H9 (cell line): ENCODE measurements around the gene DIP2C. TPM values are rescaled to one million over a fixed set of nuclear protein-coding genes. Genes with fewer than 3 reads are reported as not detected.

ENCODE experiments used
- DNase-seq: peaks from one replicate; pipeline ENCODE4 v3.0.0-alpha.2; 2017
- H2AFZ ChIP-seq: one replicate; pipeline ENCODE4 v1.6.1; 2013; ENCODE audit warnings: mild to moderate bottlenecking, low read length, control low read depth, moderate library complexity
- H2AK5ac ChIP-seq: 2 replicates; pipeline ENCODE4 v1.6.1; 2013; ENCODE audit warnings: low read length, control low read depth, mixed read lengths; ENCODE audit not compliant: insufficient read length
- H2BK120ac ChIP-seq: one replicate; pipeline ENCODE4 v1.6.1; 2013; ENCODE audit warnings: low read depth, mild to moderate bottlenecking, low read length, control low read depth, inconsistent platforms; ENCODE audit not compliant: poor library complexity, severe bottlenecking
- H2BK12ac ChIP-seq: 2 replicates; pipeline ENCODE4 v1.6.1; 2013; ENCODE audit warnings: low read length, control low read depth, mixed read lengths, low read depth; ENCODE audit not compliant: insufficient read length
- H2BK15ac ChIP-seq: 2 replicates; pipeline ENCODE4 v1.6.1; 2013; ENCODE audit warnings: low read depth, low read length, control low read depth
- H2BK20ac ChIP-seq: one replicate; pipeline ENCODE4 v1.6.1; 2013; ENCODE audit warnings: low read depth, mild to moderate bottlenecking, low read length, control low read depth, inconsistent platforms; ENCODE audit not compliant: poor library complexity, severe bottlenecking
- H2BK5ac ChIP-seq: 2 replicates; pipeline ENCODE4 v1.6.1; 2013; ENCODE audit warnings: low read length, control low read depth, mixed read lengths; ENCODE audit not compliant: insufficient read length
- H3K14ac ChIP-seq: 2 replicates; pipeline ENCODE4 v1.6.1; 2013; ENCODE audit warnings: low read length, control low read depth; ENCODE audit not compliant: insufficient read depth
- H3K18ac ChIP-seq: 2 replicates; pipeline ENCODE4 v1.6.1; 2013; ENCODE audit warnings: low read depth, mild to moderate bottlenecking, mixed read lengths, low read length, control low read depth; ENCODE audit not compliant: insufficient read length
- H3K23ac ChIP-seq: 2 replicates; pipeline ENCODE4 v1.6.1; 2013; ENCODE audit warnings: low read length, control low read depth, mixed read lengths, low read depth; ENCODE audit not compliant: insufficient read length
- H3K23me2 ChIP-seq: 2 replicates; pipeline ENCODE4 v1.6.1; 2013; ENCODE audit warnings: low read depth, mild to moderate bottlenecking, mixed read lengths, low read length, control low read depth; ENCODE audit not compliant: insufficient read length, poor library complexity, severe bottlenecking
- H3K27ac ChIP-seq: 2 replicates; pipeline ENCODE4 v1.5.1; 2013; ENCODE audit warnings: low read length, control low read depth, mixed read lengths, low read depth; ENCODE audit not compliant: insufficient read length
- H3K27me3 ChIP-seq: 2 replicates; pipeline ENCODE4 v1.6.1; 2013; ENCODE audit warnings: low read length, control low read depth, inconsistent platforms; ENCODE audit not compliant: insufficient read depth
- H3K4ac ChIP-seq: 2 replicates; pipeline ENCODE4 v1.6.1; 2013; ENCODE audit warnings: low read depth, mild to moderate bottlenecking, control low read depth, inconsistent platforms, low read length, moderate library complexity
- H3K4me1 ChIP-seq: 2 replicates; pipeline ENCODE4 v1.6.1; 2013; ENCODE audit warnings: low read length, control low read depth, inconsistent platforms; ENCODE audit not compliant: insufficient read depth
- H3K4me2 ChIP-seq: 2 replicates; pipeline ENCODE4 v1.6.1; 2013; ENCODE audit warnings: low read length, control low read depth, mixed read lengths; ENCODE audit not compliant: insufficient read length, insufficient read depth
- H3K56ac ChIP-seq: 2 replicates; pipeline ENCODE4 v1.6.1; 2013; ENCODE audit warnings: low read depth, mild to moderate bottlenecking, mixed read lengths, low read length, control low read depth; ENCODE audit not compliant: insufficient read length
- H3K79me1 ChIP-seq: 2 replicates; pipeline ENCODE4 v1.6.1; 2013; ENCODE audit warnings: low read depth, mild to moderate bottlenecking, moderate library complexity, low read length, control low read depth, inconsistent platforms; ENCODE audit not compliant: insufficient read depth, poor library complexity, severe bottlenecking
- H3K79me2 ChIP-seq: 2 replicates; pipeline ENCODE4 v1.6.1; 2013; ENCODE audit warnings: low read length, control low read depth, inconsistent platforms; ENCODE audit not compliant: insufficient read depth
- H3K9ac ChIP-seq: 2 replicates; pipeline ENCODE4 v1.6.1; 2013; ENCODE audit warnings: low read length, control low read depth, mixed read lengths; ENCODE audit not compliant: insufficient read length; ENCODE audit errors: extremely low read depth
- H3K9me3 ChIP-seq: one replicate; pipeline ENCODE4 v1.6.1; 2013; ENCODE audit warnings: low read depth, low read length, inconsistent platforms; ENCODE audit not compliant: control insufficient read depth
- H3T11ph ChIP-seq: one replicate; pipeline ENCODE4 v1.6.1; 2013; ENCODE audit warnings: mild to moderate bottlenecking, low read length, control low read depth, inconsistent platforms
- H4K20me1 ChIP-seq: one replicate; pipeline ENCODE4 v1.6.1; 2013; ENCODE audit not compliant: control insufficient read depth, insufficient read length, insufficient read depth
- H4K5ac ChIP-seq: 2 replicates; pipeline ENCODE4 v1.6.1; 2013; ENCODE audit warnings: low read depth, mild to moderate bottlenecking, mixed read lengths, low read length, control low read depth; ENCODE audit not compliant: insufficient read length
- H4K8ac ChIP-seq: replicated peaks from 2 replicates; pipeline ENCODE4 v1.6.1; 2013; ENCODE audit warnings: low read length, control low read depth, mixed read lengths, low read depth; ENCODE audit not compliant: insufficient read length
- H4K91ac ChIP-seq: 2 replicates; pipeline ENCODE4 v1.6.1; 2013; ENCODE audit warnings: low read depth, mild to moderate bottlenecking, moderate library complexity, mixed read lengths, low read length, control low read depth; ENCODE audit not compliant: insufficient read length
- H3K27ac Mint-ChIP-seq, 3 experiments: 2 replicates in 2 of 3; 3 replicates in 1 of 3; pipeline ENCODE4 v1.8.0; 2020 to 2021; ENCODE audit warnings: mixed read lengths in 3 of 3, mild to moderate bottlenecking in 1 of 3, moderate library complexity in 1 of 3
- H3K27me3 Mint-ChIP-seq: 2 replicates; pipeline ENCODE4 v1.8.0; 2021; ENCODE audit warnings: low read depth, mild to moderate bottlenecking, moderate library complexity, mixed read lengths
- H3K36me3 Mint-ChIP-seq, 3 experiments: 2 replicates in 2 of 3; 3 replicates in 1 of 3; pipeline ENCODE4 v1.8.0; 2020 to 2021; ENCODE audit warnings: low read depth in 3 of 3, mixed read lengths in 3 of 3; ENCODE audit not compliant: insufficient read depth in 1 of 3
- H3K4me1 Mint-ChIP-seq, 2 experiments: 2 replicates each; pipeline ENCODE4 v1.8.0; 2020; ENCODE audit warnings: mixed read lengths in 2 of 2
- H3K4me3 Mint-ChIP-seq, 2 experiments: 2 replicates in 1 of 2; 3 replicates in 1 of 2; pipeline ENCODE4 v1.8.0; 2020 to 2021; ENCODE audit warnings: mild to moderate bottlenecking in 2 of 2, mixed read lengths in 2 of 2, moderate library complexity in 1 of 2
- H3K9me3 Mint-ChIP-seq, 2 experiments: 2 replicates in 1 of 2; 3 replicates in 1 of 2; pipeline ENCODE4 v1.8.0; 2020; ENCODE audit warnings: mild to moderate bottlenecking in 2 of 2, mixed read lengths in 2 of 2, moderate library complexity in 1 of 2
- CTCF ChIP-seq: fragments of 200-600 bp; sonication (generic); conservative IDR thresholded peaks from 3 replicates; pipeline ENCODE4 v1.8.0; 2021; ENCODE audit warnings: antibody characterized with exemption, mild to moderate bottlenecking
- WGBS: extraction: QIAGEN DNeasy Blood & Tissue Kit; methylation state at CpG from one replicate; pipeline ENCODE4 v1.1.7; 2013; ENCODE audit warnings: missing lambda C conversion rate, low lambda C conversion rate, mixed read lengths; ENCODE audit not compliant: insufficient read length; ENCODE audit errors: extremely low coverage; 5-methylcytosine and 5-hydroxymethylcytosine counted together
- total RNA-seq: library from RNA; stranded (reverse); gene quantifications from 2 replicates; pipeline ENCODE4 v1.2.1, GENCODE V29; 2021

DIP2C gene
- total RNA-seq, 1 experiment from 2014 or later: 7.9 TPM

- Histone ChIP-seq H3K27me3 (no peaks in the 10 kb centered on the region), H2AFZ (no peak overlapping the region), H3K4me1 (no peaks in the 10 kb centered on the region), H3K23ac (no peak overlapping the region), H3K27ac (no peak overlapping the region), H2BK20ac (no peak overlapping the region), H3K4ac (no peak overlapping the region), H3K18ac (no peak overlapping the region), H2BK12ac (no peak overlapping the region), H3K14ac (no peak overlapping the region), H4K8ac (no peak overlapping the region), H3K56ac (no peak overlapping the region), H3K9ac (no peak overlapping the region), H3K79me1 (no peaks in the 10 kb centered on the region), H3K79me2 (no peaks in the 10 kb centered on the region), H3T11ph (no peak overlapping the region), H4K20me1 (no peaks in the 10 kb centered on the region), H4K91ac (no peak overlapping the region), H4K5ac (no peak overlapping the region), H3K9me3 (no peaks in the 10 kb centered on the region), H3K23me2 (no peaks in the 10 kb centered on the region), H2BK5ac (no peak overlapping the region), H3K4me2 (no peak overlapping the region), H2BK15ac (no peak overlapping the region), H2BK120ac (no peak overlapping the region), H2AK5ac (no peak overlapping the region)
- no peak overlapping the region for H3K4me3 Mint-ChIP-seq
- no peaks in the 10 kb centered on the region for H3K27me3 Mint-ChIP-seq
- peaks cover 0 to 7% of the 10 kb centered on the region in 2 experiments; a peak in 1 of 4 replicates for H3K4me1 Mint-ChIP-seq
- H3K27ac Mint-ChIP-seq: peak overlapping the region in 1 of 3 experiments; percentile 55; a peak in 1 of 7 replicates
- no peak for TF ChIP-seq CTCF
- no CpG with 5 or more reads among the region's 46 CpGs for WGBS
- no peak for DNase-seq
- H3K36me3 Mint-ChIP-seq: peaks cover 0 to 6% (median 0%) of the 10 kb centered on the region in 3 experiments; a peak in 2 of 7 replicates
- H3K9me3 Mint-ChIP-seq: no peaks in the 10 kb centered on the region
Measured at GRCh38 chr10:420154-421121, 269.0 kb downstream of the DIP2C start.
